Hematopoietic multipotent progenitor cell treated with erythropoietin and hydrocortisone succinate and interleukin-3 and kit ligand, for 15 days (in vitro differentiated cells): ENCODE results near the gene PLCXD3.
"Not testable (repeated sequence)": the region's sequence is repeated elsewhere in the genome, so short reads cannot be mapped to it uniquely, and the experiment has no call there.

Source experiments
- DNase-seq: peaks from one replicate; pipeline ENCODE4 v3.0.0-alpha.2; 2015; ENCODE audit warnings: low spot score

The PLCXD3 gene

DNA sequence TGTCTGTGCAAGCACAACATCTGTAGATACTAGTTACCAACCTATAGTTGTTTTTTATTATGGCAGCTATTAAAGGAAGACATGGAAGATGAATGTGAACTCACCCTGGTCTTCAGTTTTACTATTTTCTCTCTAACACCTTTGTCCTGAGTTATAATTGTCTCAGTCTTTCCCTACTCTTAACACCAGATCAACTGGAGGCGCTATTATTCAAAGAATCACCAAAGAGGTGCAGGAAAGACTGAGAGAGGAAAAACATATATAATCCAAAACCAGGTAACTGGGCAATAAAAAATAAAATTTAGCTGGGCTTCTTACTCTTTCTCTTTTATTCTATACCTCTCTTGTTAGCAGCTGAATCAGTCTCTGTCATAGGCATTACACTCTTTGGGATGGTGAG is 162.8 kb downstream of the PLCXD3 start:
- no peak for DNase-seq

- no peak for DNase-seq
Measured at GRCh38 chr5:41346609-41347008, 163.8 kb downstream of the PLCXD3 start.

GRCh38 chr5:41345295-41345694 is 165.1 kb downstream of the PLCXD3 start:
- no peak for DNase-seq

DNA sequence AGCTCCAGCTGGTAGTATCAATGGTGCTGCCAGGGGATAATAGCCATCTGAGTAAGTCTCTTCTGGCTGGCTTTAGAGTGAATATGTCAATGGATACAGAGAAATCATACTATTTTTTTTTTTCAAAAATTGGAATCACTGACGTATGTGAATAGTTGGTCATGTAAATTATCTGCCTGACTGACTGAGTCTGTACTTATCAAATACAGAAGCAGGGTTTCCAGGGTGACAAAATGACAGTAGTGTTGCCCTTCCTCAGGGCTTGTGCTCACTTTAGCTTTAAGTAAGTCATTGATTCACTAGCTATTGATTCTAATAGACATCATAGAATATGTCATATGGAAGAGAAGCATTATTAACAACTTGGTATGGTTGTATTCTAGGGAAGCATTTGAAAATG is 171.1 kb downstream of the PLCXD3 start:
- DNase-seq, result no peak

- DNase-seq, result no peak
Measured at GRCh38 chr5:41338136-41338675, 172.2 kb downstream of the PLCXD3 start.

DNA sequence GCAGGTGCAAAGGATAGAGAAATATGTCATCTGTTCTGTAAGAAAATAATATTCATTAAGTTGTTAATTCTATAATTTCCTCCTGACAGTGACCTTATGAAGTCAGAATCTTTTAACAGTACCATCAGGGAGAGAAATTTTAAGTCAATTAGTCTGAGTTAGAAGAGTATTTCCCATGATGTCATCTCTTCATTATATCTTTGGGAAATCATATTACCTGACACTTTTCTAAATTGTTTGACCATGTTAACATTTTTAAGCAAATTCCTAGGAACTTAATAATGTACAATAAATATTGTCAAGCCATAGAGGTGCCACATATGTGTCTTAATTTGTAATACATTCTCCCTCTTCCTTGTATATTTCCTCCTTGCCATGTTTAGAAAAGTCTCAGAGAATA is 172.7 kb downstream of the PLCXD3 start:
- DNase-seq, result no peak

GRCh38 chr5:41337216-41337615 is 173.2 kb downstream of the PLCXD3 start:
- DNase-seq, result no peak

DNA sequence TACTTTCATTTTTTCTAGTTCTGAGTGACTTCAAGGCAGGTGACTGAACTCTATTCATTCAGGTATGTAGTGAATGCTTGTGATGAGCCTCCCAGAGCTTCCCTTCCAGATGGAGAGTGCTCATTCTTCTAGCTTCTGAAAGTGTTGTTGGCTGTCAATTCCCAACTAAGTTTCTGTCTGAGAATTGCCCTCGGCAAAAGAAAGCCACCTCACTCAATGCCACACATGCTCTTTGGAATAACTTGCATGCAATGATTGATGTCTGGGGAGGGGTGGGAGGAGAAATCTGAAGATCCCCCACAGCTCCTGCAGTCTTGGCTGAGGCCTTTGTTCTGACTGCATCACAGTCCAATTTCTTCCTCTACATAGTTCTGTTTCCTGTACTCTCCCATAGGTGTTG is 173.9 kb downstream of the PLCXD3 start:
- no peak for DNase-seq

- no peak for DNase-seq
Measured at GRCh38 chr5:41335596-41336181, 174.7 kb downstream of the PLCXD3 start.

DNA sequence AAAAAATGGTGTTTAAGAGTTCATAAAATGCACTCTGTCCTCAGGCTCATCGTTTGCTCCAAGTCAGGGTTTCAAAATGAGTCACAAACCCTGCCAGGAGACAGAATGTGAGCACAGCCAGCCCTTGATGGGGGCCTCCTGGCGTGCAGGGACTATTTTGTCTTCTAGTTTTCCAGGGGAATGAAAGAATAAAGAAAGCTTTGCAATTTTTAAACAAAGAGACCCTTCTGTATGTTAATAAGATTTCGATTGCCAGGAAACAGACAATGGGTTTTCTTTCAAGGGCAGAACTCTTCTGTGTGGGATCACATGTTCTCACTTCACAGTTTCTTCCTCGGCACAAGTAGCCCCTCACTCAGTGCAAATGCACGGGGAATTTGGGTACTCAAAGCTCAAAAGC is 175.6 kb downstream of the PLCXD3 start:
- DNase-seq, result no peak

DNA sequence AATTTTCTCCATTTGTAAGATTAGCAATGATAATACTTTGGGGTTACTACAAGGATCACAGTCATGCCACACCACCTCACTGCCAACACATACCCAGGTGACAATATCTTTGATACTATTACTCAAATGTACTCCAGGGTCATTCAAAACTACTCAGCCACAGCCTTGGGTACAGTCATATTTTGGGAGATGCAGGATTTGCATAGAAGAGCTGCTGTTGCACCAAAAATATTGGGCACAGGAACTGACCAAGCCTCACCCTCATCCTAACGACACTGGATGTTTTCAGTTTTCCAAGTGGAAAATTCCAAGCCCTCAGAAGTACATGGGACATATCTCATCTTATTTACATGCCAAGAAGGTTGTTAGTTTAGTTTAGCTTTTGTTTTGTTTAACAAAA is 176.2 kb downstream of the PLCXD3 start:
- no peak for DNase-seq

DNA sequence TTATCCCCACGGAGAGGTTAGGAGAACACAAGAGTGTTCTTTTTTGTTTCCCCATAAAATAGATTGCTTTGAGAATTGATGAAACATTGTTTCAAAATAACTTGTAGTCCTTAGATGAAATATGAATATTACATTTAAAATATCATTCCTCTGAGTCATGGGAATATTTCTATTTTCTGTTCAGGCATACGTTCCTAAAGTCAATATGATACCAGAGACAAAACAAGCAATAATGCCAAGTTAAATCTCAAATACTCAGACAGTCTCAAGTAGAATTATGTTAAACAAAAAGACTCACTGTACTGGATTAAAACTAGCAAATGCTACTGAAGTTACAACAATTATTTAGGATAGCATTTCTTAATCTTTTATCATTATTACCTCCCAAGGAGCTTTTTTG is 185.3 kb downstream of the PLCXD3 start:
- no peak for DNase-seq

DNA sequence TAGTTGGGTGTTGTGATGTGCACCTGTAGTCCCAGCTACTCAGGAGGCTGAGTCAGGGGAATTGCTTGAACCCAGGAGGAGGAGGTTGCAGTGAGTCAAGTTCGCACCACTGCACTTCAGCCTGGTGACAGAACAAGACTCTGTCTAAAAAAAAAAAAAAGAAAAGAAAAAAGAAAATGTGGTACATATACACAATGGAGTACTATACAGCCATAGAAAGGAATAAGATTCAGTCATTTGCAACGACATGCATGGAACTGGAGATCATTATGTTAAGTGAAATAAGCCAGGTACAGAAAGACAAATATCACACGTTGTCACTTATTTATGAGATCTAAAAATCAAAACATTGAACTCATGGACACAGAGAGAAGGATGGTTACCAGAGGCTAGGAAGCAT is 187.6 kb downstream of the PLCXD3 start:
- DNase-seq, result not testable (repeated sequence)

DNA sequence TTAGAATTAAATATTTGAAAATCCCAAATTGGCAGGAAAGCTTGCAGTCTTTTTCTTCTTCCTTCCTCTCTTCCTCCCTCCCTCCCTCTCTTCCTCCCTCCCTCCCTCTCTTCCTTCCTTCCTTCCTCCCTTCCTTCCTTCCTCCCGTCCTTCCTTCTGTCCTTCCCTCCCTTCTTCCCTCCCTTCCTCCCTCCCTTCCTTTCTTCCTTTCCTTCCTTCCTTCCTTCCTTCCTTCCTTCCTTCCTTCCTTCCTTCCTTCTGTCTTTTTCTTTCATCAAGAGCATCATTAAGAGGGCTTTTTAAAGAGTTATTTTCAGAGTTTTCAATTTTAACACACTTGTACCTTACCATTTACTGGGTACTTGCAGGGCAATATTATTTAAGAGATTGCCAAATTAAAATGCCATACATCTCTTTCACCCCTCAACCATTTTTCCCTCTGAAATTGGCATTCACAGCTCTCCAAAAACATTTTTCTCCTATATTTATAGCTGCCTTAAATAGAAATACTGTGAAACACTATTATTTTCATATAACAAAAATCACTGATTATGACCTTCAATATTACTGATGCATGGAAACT is 197.8 kb downstream of the PLCXD3 start:
- DNase-seq, result no peak

DNA sequence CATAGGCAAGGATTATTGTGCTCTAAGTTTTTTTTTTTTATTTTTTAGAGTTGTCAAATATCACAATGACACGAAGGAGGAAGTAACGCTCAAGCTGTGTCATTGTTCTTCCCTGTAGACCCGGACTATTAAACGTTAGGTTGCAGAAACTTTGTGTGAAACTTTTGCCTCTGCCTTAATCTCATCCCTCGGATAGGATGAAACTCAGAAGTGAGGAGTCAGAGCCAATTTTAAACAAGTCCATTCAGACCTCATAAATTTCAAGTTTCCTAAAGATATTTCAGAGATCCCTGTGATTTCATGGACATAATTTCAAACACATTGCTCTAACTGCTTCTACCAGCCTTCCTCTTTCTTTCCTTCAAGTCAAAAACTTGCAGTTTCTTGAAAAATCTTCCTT is 198.3 kb downstream of the PLCXD3 start:
- no peak for DNase-seq

GRCh38 chr5:41309275-41309674 is 201.1 kb downstream of the PLCXD3 start:
- DNase-seq, result no peak

DNA sequence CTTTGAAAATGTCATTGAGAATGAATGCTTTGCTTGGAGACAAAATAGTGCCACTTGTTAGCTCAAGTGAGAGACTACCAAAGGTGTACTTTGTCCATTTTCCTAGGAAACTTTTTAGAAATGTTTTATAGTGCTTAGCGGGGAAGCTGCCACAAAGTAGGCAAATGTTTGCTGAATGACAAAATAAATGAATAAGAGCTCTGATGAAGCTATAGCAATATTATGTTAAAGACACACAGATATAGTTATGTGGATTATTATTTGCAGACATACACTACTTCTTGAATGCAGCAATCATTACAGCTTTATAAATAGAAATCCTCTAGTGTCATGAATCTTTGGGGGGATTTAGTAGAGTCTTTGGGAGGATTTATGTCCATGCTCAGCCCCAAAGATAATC is 204.4 kb downstream of the PLCXD3 start:
- DNase-seq, result no peak

DNA sequence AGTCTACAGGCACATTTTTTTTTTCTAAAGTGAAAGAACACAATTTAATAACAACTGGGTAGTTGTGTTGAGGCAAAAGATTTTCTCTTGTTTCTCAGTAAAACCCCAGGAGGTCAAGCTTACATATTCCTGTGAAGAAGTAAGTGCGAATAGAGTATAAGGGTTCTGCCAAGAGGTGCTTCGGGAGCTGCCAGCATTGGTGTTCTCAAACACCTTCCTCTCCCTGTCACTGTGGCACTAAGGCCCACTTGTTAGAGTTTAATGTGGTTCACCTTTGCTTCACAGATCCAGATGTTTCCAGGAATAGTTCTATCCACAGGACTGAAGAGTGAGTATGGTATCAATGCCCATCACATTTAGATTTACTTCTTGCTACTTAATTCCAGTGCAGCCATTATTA is 205.3 kb downstream of the PLCXD3 start:
- DNase-seq, result no peak

- DNase-seq, result no peak
Measured at GRCh38 chr5:41296066-41296465, 214.3 kb downstream of the PLCXD3 start.

- no peak for DNase-seq
Measured at GRCh38 chr5:41291323-41291722, 219.1 kb downstream of the PLCXD3 start.

DNA sequence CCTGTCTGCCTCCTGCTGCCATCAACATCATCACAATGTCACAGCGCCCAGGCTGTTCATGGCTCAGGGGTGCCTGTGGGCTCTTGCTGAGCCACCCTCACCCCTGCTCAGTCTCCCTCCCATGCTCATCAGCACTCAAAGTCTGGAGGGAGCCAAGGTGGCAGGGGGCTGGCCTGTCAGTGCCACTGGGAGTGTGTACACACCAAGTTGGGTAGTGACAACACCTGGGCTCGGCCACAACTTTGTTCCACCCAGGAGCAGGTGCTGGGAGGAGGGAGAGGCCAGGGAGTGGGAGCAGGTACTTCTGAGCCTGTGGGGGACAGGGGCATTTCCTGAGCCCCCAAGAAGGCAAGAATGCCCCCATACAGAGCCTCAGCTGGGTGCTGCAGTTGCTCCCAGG is 219.6 kb downstream of the PLCXD3 start:
- no peak for DNase-seq

DNA sequence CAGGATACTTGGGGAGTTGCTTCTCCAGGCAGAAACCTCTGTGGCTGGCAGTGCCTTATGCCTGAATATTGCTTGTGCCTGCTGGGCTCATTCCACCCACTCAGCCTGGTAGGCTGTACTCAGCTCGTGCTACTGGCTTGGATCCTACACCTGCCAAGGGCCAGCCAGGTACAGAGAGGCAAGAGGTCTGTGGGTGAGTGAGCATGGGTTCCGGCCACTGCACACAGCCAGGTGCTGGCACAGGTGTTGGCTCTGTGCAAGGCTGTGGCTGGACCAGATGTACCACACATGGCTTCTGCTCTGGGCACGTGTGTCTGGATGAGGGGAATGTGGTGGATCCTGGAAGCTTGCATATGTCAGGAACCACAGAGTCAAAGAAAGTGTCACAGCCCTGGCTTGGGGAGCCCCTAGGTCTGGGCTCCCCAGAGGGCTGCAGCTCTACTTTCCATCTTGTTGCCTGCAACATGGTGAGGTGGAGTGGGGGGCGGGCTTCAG is 220.4 kb downstream of the PLCXD3 start:
- DNase-seq, result no peak

DNA sequence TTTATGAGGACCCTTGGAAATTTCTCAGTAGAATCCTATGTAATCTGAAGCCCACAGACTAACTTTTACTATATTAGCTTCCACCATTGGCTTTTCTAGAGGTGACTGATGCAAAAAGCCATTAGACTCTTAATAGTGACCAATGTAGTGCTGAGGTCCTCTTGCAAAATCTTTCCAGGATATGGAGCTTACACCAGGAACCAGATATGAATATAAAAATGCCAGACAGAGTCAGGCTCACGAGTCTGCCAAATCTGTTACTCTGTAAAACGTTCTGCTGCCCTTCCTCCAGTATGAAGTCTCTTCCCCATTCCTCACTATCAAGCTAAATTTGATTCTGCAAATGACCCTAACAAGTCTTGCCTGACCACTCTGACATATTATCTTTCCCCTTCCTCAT is 223.7 kb downstream of the PLCXD3 start:
- DNase-seq, result no peak

DNA sequence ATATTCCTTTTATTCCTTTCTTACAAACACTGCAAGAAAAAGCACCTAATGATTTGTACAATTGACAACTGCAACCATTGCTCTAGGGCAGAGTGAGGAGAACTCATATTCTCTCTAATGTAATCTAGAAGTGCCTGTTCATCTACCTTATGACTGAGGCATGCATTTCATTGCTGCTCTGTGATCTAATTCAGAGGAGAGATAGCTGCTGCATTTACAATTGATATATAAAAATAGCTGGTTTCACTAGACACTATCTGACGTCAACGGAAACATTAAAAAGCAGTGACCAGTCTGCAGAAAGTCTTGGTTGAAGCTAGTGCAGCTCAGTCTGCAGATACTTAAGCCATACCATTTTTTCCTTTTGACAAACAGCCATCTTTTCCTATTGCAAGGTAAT is 224.2 kb downstream of the PLCXD3 start:
- DNase-seq, result no peak
